ENCODE data around the gene EIF4A3. TPM values are rescaled to one million over a fixed set of nuclear protein-coding genes. Genes with fewer than 3 reads are reported as not detected.
"Not testable (repeated sequence)": the region's sequence is repeated elsewhere in the genome, so short reads cannot be mapped to it uniquely, and the experiment has no call there.

The EIF4A3 gene
- total RNA-seq, 4 donors from 2014 or later, result 27.4 to 32.8 (median 30.0) TPM

- Histone ChIP-seq H3K27ac (no peak overlapping the region), H3K27me3 (no peaks in the 10 kb centered on the region), H3K4me3 (no peak overlapping the region), H3K9me3 (no peaks in the 10 kb centered on the region), H3K4me1 (no peaks in the 10 kb centered on the region), H3K36me3 (no peaks in the 10 kb centered on the region)
- in situ Hi-C loops (cut with MboI; ENCODE audit: low sequenced_read_pairs in 4 of 4), result no loop called here
- TF ChIP-seq POLR2A (IDR thresholded peaks at IDR 0.05), result no peak
- no peak for TF ChIP-seq CTCF (IDR thresholded peaks at IDR 0.05 in 4 of 5, conservative IDR thresholded peaks at IDR 0.05 in 1 of 5)
- no peak for DNase-seq
- no peak for ATAC-seq
- intact Hi-C loops (cut with DNase I; ENCODE audit: low total_unique reads), result no loop called here
Observed at GRCh38 chr17:80164185-80164584, 17.3 kb upstream of the EIF4A3 start.

GRCh38 chr17:80163336-80163735 lies 16.4 kb upstream of the EIF4A3 start:
- Histone ChIP-seq H3K27ac (no peak overlapping the region), H3K9me3 (no peaks in the 10 kb centered on the region), H3K27me3 (no peaks in the 10 kb centered on the region), H3K4me1 (no peaks in the 10 kb centered on the region), H3K36me3 (no peaks in the 10 kb centered on the region), H3K4me3 (no peak overlapping the region)
- intact Hi-C loops (cut with DNase I; ENCODE audit: low total_unique reads), result no loop called here
- ATAC-seq (no peak), DNase-seq (no peak)
- in situ Hi-C loops (cut with MboI; ENCODE audit: low sequenced_read_pairs in 4 of 4), result no loop called here
- TF ChIP-seq POLR2A (IDR thresholded peaks at IDR 0.05) (no peak), CTCF (IDR thresholded peaks at IDR 0.05 in 4 of 5, conservative IDR thresholded peaks at IDR 0.05 in 1 of 5) (no peak)

- intact Hi-C loops (cut with DNase I; ENCODE audit: low total_unique reads), result no loop called here
- H3K27me3 ChIP-seq, result no peaks in the 10 kb centered on the region
- H3K27ac ChIP-seq, result no peak overlapping the region
- no peak overlapping the region for H3K4me3 ChIP-seq
- no peaks in the 10 kb centered on the region for H3K36me3 ChIP-seq
- no peaks in the 10 kb centered on the region for H3K9me3 ChIP-seq
- H3K4me1 ChIP-seq, result no peaks in the 10 kb centered on the region
- TF ChIP-seq CTCF (IDR thresholded peaks at IDR 0.05 in 4 of 5, conservative IDR thresholded peaks at IDR 0.05 in 1 of 5), result no peak
- TF ChIP-seq POLR2A (IDR thresholded peaks at IDR 0.05), result no peak
- ATAC-seq, result no peak
- in situ Hi-C loops (cut with MboI; ENCODE audit: low sequenced_read_pairs in 4 of 4), result no loop called here
- no peak for DNase-seq
Observed at GRCh38 chr17:80160536-80160935, 13.6 kb upstream of the EIF4A3 start.

- no peak for TF ChIP-seq POLR2A (IDR thresholded peaks at IDR 0.05)
- TF ChIP-seq CTCF (IDR thresholded peaks at IDR 0.05 in 4 of 5, conservative IDR thresholded peaks at IDR 0.05 in 1 of 5), result no peak
- Histone ChIP-seq H3K4me3 (no peak overlapping the region), H3K4me1 (no peaks in the 10 kb centered on the region), H3K9me3 (no peaks in the 10 kb centered on the region), H3K36me3 (no peaks in the 10 kb centered on the region), H3K27me3 (no peaks in the 10 kb centered on the region), H3K27ac (no peak overlapping the region)
- ATAC-seq, result no peak
- no peak for DNase-seq
- intact Hi-C loops (cut with DNase I; ENCODE audit: low total_unique reads) (no loop called here), in situ Hi-C loops (cut with MboI; ENCODE audit: low sequenced_read_pairs in 4 of 4) (no loop called here)
Observed at GRCh38 chr17:80158846-80159245, 11.9 kb upstream of the EIF4A3 start.

- intact Hi-C loops (cut with DNase I; ENCODE audit: low total_unique reads); in situ Hi-C loops (cut with MboI; ENCODE audit: low sequenced_read_pairs in 4 of 4); H3K36me3 ChIP-seq; H3K4me1 ChIP-seq; DNase-seq; ATAC-seq; H3K27me3 ChIP-seq; H3K4me3 ChIP-seq; H3K9me3 ChIP-seq; H3K27ac ChIP-seq: not testable (repeated sequence)
Observed at GRCh38 chr17:80155600-80155999, 8.7 kb upstream of the EIF4A3 start.
